Osteoblast (primary cell): ENCODE data around the gene XXYLT1. TPM values are rescaled to one million over a fixed set of nuclear protein-coding genes. Genes with fewer than 3 reads are reported as not detected.
"Not testable (repeated sequence)": the region's sequence is repeated elsewhere in the genome, so short reads cannot be mapped to it uniquely, and the experiment has no call there.

Experiments used
- DNase-seq: peaks from one replicate; pipeline ENCODE4 v3.0.0; 2011; ENCODE audit warnings: low spot score, mixed read lengths; ENCODE audit not compliant: insufficient read length; ENCODE audit errors: missing footprints
- H2AFZ ChIP-seq: 2 replicates; pipeline ENCODE4 v1.6.0; 2011; ENCODE audit warnings: mild to moderate bottlenecking, low read length
- H3K27ac ChIP-seq: 2 replicates; pipeline ENCODE4 v1.5.1; 2011; ENCODE audit warnings: mild to moderate bottlenecking, low read depth, low read length, moderate library complexity
- H3K27me3 ChIP-seq: 2 replicates; pipeline ENCODE4 v1.6.0; 2012; ENCODE audit warnings: mild to moderate bottlenecking, control low read depth, inconsistent platforms, low read length, moderate library complexity; ENCODE audit not compliant: insufficient read depth
- H3K36me3 ChIP-seq: 2 replicates; pipeline ENCODE4 v1.5.1; 2011; ENCODE audit warnings: mild to moderate bottlenecking, low read length, control low read depth, moderate library complexity; ENCODE audit not compliant: insufficient read depth
- H3K4me1 ChIP-seq: 2 replicates; pipeline ENCODE4 v1.5.1; 2011; ENCODE audit warnings: mild to moderate bottlenecking, low read length, control low read depth, moderate library complexity; ENCODE audit not compliant: insufficient read depth
- H3K4me2 ChIP-seq: 2 replicates; pipeline ENCODE4 v1.6.0; 2011; ENCODE audit warnings: mild to moderate bottlenecking, low read length; ENCODE audit not compliant: insufficient read depth
- H3K4me3 ChIP-seq: fragments of 200-600 bp; sonication (generic); 3 replicates; pipeline ENCODE4 v1.5.1; 2012; ENCODE audit warnings: mild to moderate bottlenecking, low read length, inconsistent platforms; ENCODE audit not compliant: insufficient read depth
- H3K79me2 ChIP-seq: 2 replicates; pipeline ENCODE4 v1.6.0; 2012; ENCODE audit warnings: mild to moderate bottlenecking, low read length, control low read depth, inconsistent platforms; ENCODE audit not compliant: insufficient read depth
- H3K9me3 ChIP-seq: 2 replicates; pipeline ENCODE4 v1.5.1; 2011; ENCODE audit warnings: low read depth, low read length, control low read depth
- H4K20me1 ChIP-seq: 2 replicates; pipeline ENCODE4 v1.6.0; 2012; ENCODE audit warnings: mild to moderate bottlenecking, low read length, control low read depth; ENCODE audit not compliant: insufficient read depth
- CTCF ChIP-seq: IDR thresholded peaks from 2 replicates; pipeline ENCODE4 v1.5.1; 2011; ENCODE audit warnings: mild to moderate bottlenecking, low read depth, low read length, moderate library complexity; ENCODE audit errors: extremely low read depth
- total RNA-seq: library from RNA; depleted of rRNA; stranded (reverse); fragments of >200 nt; gene quantifications from 2 replicates; pipeline ENCODE4 v1.2.3, GENCODE V29; 2012

The XXYLT1 gene
- total RNA-seq, 1 donor, result 28.2 TPM

GRCh38 chr3:195291121-195291520, 20.2 kb upstream of the XXYLT1 start:
- no peaks in the 10 kb centered on the region for H3K79me2 ChIP-seq
- H3K4me1 ChIP-seq, result peaks cover 9% of the 10 kb centered on the region
- no peak overlapping the region for H2AFZ ChIP-seq
- H3K9me3 ChIP-seq, result no peaks in the 10 kb centered on the region
- H3K36me3 ChIP-seq, result peaks cover 22% of the 10 kb centered on the region
- H3K4me3 ChIP-seq, result no peak overlapping the region
- no peaks in the 10 kb centered on the region for H3K27me3 ChIP-seq
- TF ChIP-seq CTCF, result no peak
- H3K27ac ChIP-seq, result no peak overlapping the region
- H4K20me1 ChIP-seq, result no peaks in the 10 kb centered on the region
- no peak for DNase-seq
- H3K4me2 ChIP-seq, result no peak overlapping the region

- not testable (repeated sequence) for H4K20me1 ChIP-seq, H3K9me3 ChIP-seq
Observed at GRCh38 chr3:195290643-195291042, 19.7 kb upstream of the XXYLT1 start.

GRCh38 chr3:195286115-195286872, 15.3 kb upstream of the XXYLT1 start:
- peaks cover 25% of the 10 kb centered on the region for H3K36me3 ChIP-seq
- no peak overlapping the region for H3K4me3 ChIP-seq
- no peaks in the 10 kb centered on the region for H4K20me1 ChIP-seq
- no peak overlapping the region for H3K27ac ChIP-seq
- no peaks in the 10 kb centered on the region for H3K79me2 ChIP-seq
- H3K27me3 ChIP-seq, result no peaks in the 10 kb centered on the region
- no peak overlapping the region for H3K4me2 ChIP-seq
- DNase-seq, result no peak
- peaks cover 16% of the 10 kb centered on the region for H3K4me1 ChIP-seq
- H2AFZ ChIP-seq, result no peak overlapping the region
- H3K9me3 ChIP-seq, result no peaks in the 10 kb centered on the region
- no peak for TF ChIP-seq CTCF

More at GRCh38 chr3:195290643-195291042, 19.7 kb upstream of the XXYLT1 start:
- not testable (repeated sequence) for H3K27me3 ChIP-seq, H2AFZ ChIP-seq, DNase-seq, H3K27ac ChIP-seq, H3K4me3 ChIP-seq, H3K4me2 ChIP-seq, H3K79me2 ChIP-seq
- Histone ChIP-seq H3K36me3 (peaks cover 22% of the 10 kb centered on the region), H3K4me1 (peaks cover 13% of the 10 kb centered on the region)

- Histone ChIP-seq H3K36me3 (peaks cover 25% of the 10 kb centered on the region), H4K20me1 (no peaks in the 10 kb centered on the region), H3K79me2 (no peaks in the 10 kb centered on the region), H3K4me1 (peaks cover 16% of the 10 kb centered on the region), H3K4me2 (no peak overlapping the region), H3K27me3 (no peaks in the 10 kb centered on the region), H3K4me3 (no peak overlapping the region), H2AFZ (no peak overlapping the region), H3K27ac (no peak overlapping the region), H3K9me3 (no peaks in the 10 kb centered on the region)
- no peak for TF ChIP-seq CTCF
- no peak for DNase-seq
Observed at GRCh38 chr3:195285372-195285771, 14.4 kb upstream of the XXYLT1 start.
